Muscle layer of duodenum (tissue), 2 donors: ENCODE data around the gene CAMKK1.
"Not testable (repeated sequence)": the region's sequence is repeated elsewhere in the genome, so short reads cannot be mapped to it uniquely, and the experiment has no call there.

Experiments used
- H3K27ac ChIP-seq: one replicate; pipeline ENCODE4 v1.7.0; 2013; ENCODE audit warnings: mild to moderate bottlenecking, low read length
- H3K27me3 ChIP-seq: one replicate; pipeline ENCODE4 v1.7.0; 2013; ENCODE audit warnings: low read depth, mild to moderate bottlenecking, control low read depth, low read length
- H3K36me3 ChIP-seq, 2 donors: one replicate each; pipeline ENCODE4 v1.7.0; 2013; ENCODE audit warnings: low read length in 2 of 2, control low read depth in 1 of 2, mild to moderate bottlenecking in 1 of 2; ENCODE audit not compliant: insufficient read depth in 2 of 2, control insufficient read depth in 1 of 2
- H3K4me1 ChIP-seq, 2 donors: one replicate each; pipeline ENCODE4 v1.7.0; 2013; ENCODE audit warnings: low read length in 2 of 2, mild to moderate bottlenecking in 2 of 2, control low read depth in 1 of 2, moderate library complexity in 1 of 2; ENCODE audit not compliant: insufficient read depth in 2 of 2, control insufficient read depth in 1 of 2
- H3K4me3 ChIP-seq, 2 donors: one replicate each; pipeline ENCODE4 v1.7.0; 2013; ENCODE audit warnings: low read length in 2 of 2, low read depth in 1 of 2, mild to moderate bottlenecking in 1 of 2
- H3K9me3 ChIP-seq, 2 donors: one replicate each; pipeline ENCODE4 v1.7.0; 2013; ENCODE audit warnings: low read length in 2 of 2, control low read depth in 1 of 2, mild to moderate bottlenecking in 1 of 2; ENCODE audit not compliant: control insufficient read depth in 1 of 2
- donor health status: healthy.

CAMKK1 gene

DNA sequence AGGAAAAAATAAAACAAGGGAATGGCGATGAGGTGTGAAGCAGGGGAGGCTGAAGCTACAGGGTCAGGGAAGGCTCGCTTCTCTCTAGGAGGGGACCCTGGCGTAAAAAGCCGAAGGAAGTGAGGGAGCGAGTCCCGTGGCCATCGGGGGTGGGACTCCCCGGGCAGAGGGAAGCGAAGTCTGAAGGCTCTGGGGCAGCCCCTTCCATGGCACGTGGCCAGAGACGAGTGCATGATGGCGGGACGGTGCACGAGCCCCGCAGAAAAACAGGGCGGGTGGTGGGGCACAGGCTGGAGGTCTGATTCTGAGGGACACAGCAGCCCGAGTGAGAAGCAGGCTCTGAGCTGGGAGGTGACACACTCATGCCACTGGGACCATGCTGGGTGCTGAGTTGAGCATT is 25.7 kb downstream of the CAMKK1 start:
- H3K27ac ChIP-seq, result no peak overlapping the region
- no peaks in the 10 kb centered on the region for H3K4me1 ChIP-seq
- peaks cover 4 to 25% of the 10 kb centered on the region in 2 donors for H3K36me3 ChIP-seq
- H3K27me3 ChIP-seq, result no peaks in the 10 kb centered on the region
- no peaks in the 10 kb centered on the region for H3K9me3 ChIP-seq
- H3K4me3 ChIP-seq, result no peak overlapping the region

DNA sequence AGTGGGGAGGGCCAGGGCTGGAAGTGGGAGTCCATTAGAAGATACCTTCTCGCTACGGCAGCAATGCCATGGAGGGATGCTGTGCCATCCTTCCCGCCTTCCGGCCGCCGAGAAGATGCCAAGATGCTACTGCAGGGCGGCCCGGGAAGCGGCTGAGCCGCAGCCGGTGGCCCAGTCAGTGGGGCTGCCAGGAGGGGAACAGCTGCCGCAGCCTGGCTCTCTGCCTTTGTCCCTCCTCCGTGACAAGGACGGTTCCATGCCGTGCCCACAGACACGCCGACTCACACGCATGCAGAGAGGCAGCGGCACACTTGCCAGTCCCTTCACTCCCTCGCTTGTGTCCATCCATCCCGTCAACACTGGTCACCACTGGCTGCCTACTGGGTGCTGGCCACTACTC is 26.6 kb downstream of the CAMKK1 start:
- Histone ChIP-seq H3K27me3 (no peaks in the 10 kb centered on the region), H3K36me3 (peaks cover 4 to 28% of the 10 kb centered on the region in 2 donors), H3K9me3 (no peaks in the 10 kb centered on the region), H3K27ac (no peak overlapping the region), H3K4me1 (no peaks in the 10 kb centered on the region), H3K4me3 (no peak overlapping the region)

DNA sequence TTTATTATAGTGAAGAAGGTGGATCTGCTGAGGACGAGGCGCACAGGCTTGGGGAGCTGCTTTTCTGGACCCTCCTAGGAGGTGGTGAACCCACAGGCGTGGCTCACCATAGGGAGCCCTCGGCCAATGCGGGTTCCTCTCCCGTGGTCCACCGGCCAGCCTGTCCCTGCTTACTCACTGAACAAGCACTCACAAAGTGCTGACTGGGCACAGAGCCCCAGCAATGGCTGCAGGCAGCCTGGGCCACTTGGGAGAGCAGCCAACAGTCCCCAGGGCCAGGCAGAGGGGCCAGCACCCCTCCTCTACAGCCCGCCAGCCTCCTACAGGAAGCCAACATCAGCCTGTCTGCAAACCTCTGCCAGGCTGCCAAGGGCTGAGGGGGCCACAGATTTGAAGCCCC is 27.7 kb downstream of the CAMKK1 start:
- Histone ChIP-seq H3K36me3 (peaks cover 4 to 34% of the 10 kb centered on the region in 2 donors), H3K4me3 (no peak overlapping the region), H3K4me1 (no peaks in the 10 kb centered on the region), H3K9me3 (no peaks in the 10 kb centered on the region), H3K27ac (no peak overlapping the region), H3K27me3 (no peaks in the 10 kb centered on the region)

DNA sequence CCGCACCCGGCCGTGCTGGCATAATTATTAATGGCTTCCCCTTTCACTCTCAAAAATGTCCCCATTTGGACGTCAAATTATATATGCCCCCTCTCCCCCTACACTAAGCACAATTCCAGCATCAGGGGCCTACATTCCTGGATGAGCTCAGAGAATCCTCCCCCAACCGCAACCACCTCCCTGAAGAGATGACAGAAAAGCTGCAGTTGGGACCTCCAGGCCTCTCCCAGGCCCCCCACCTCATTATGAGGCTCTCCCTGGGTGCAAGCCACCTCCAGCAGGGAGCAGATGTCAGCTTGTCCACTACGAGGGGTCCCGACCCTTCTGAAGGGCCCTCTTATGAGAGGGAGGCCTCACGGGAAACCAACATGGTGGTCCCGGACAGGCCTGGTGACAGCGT is 28.3 kb downstream of the CAMKK1 start:
- Histone ChIP-seq H3K4me1 (no peaks in the 10 kb centered on the region), H3K36me3 (peaks cover 4 to 29% of the 10 kb centered on the region in 2 donors), H3K9me3 (no peaks in the 10 kb centered on the region), H3K27me3 (no peaks in the 10 kb centered on the region), H3K27ac (no peak overlapping the region), H3K4me3 (no peak overlapping the region)

DNA sequence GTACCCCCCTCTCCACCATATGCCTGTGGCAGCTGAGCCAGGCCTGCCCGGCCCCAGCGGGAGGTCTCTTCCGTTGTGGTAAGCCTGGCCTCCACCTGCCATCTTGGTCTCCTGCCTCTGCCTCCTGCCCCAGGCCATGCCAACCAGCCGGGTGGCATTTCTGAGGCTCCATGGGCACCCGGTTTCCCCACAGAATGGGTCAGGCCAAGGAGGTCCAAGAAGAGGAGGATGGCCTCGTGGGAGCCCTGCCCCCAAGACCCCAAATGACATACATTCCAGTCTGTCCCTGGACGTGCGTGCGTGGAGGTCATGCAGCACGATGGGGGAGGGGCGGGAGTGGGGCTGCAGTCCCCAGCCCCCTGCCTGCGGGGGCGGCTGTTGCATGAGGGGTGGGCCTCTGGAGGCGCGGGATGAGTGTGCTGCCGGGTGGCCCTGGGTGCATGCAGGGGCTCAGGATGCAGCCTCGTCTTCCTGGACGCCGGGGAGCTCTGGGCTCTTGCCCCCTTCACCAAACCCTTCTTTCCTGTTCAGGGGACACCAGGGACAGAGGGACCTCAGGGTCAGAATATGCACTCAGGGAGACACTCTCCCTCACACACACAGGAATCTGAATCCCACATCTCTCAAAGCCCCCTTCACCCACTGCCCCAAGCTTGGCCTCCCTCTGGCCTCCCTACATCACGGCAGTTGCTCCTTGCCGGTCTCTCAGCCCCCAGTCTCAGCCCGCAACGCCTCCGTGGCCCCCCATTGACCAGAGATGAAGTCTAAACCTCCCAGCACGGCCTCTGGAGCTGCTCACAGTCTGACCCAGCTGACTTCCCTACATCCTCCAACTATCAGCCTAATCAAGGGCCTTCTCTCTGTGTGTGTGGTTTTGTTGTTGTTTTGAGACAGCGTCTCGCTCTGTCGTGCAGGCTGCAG is 30.8 kb downstream of the CAMKK1 start:
- Histone ChIP-seq H3K4me1 (no peaks in the 10 kb centered on the region), H3K9me3 (no peaks in the 10 kb centered on the region), H3K27ac (no peak overlapping the region), H3K27me3 (no peaks in the 10 kb centered on the region), H3K36me3 (peaks cover 0 to 21% of the 10 kb centered on the region in 2 donors), H3K4me3 (no peak overlapping the region)

DNA sequence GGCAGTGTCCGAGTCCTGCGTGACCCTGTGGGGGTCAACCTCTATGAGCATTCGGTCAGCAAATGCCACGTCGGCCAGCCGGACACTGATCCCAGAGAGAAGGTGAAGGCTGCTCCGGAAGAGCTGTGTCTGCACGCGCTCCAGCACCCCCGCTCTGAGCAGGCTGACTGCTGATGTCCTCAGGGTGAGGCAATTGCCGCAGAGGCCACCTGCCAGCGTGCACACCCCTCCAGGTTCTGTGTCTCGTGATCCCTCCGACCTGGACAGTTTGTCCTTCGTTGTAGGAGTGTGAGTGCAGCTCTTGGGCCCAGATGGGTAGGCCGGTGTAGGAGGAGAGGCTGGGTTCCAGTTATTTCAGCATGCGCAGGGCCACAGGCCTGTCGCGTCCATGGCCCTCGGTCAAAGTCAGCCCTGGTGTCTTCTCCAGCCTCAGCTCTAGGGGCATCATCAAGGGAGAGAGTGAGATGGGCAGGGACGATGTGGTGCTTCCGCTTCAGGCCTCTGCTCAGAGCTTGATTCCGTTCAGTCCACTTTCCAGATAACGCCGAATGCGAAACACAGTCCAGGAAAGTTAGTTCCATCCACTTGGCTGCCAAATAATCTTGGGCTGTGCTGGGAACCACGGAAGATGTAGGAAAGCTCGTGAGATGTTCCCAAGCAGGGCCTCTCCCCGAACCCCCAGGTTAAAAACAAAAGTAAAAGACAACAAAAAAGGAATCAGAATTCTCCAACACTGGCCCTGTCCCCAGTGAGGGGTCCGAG is 31.7 kb downstream of the CAMKK1 start:
- Histone ChIP-seq H3K27me3 (no peaks in the 10 kb centered on the region), H3K27ac (no peak overlapping the region), H3K9me3 (no peaks in the 10 kb centered on the region), H3K4me1 (no peaks in the 10 kb centered on the region), H3K4me3 (no peak overlapping the region), H3K36me3 (peaks cover 0 to 21% of the 10 kb centered on the region in 2 donors)

DNA sequence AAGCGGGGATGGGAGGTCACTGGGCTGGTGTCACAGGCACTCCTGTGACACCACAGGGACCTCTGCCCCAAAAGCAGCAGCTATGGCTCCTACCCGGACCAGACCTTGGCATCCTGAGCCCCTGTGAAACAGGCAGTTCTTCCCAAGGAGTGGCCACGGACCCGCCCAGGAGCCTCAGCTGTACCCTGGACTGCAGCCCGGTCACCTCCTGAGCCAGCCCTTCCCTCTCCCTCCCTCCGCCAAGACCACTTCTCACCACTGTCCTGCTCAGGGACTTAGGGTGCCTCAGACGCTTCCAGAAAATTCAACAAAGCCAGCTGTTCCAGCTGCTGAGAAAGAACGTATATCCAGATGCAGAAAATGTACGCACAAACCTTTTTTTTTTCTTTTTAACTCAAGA is 32.9 kb downstream of the CAMKK1 start:
- no peak overlapping the region for H3K27ac ChIP-seq
- no peaks in the 10 kb centered on the region for H3K9me3 ChIP-seq
- no peak overlapping the region for H3K4me3 ChIP-seq
- H3K27me3 ChIP-seq, result no peaks in the 10 kb centered on the region
- peaks cover 0 to 21% of the 10 kb centered on the region in 2 donors for H3K36me3 ChIP-seq
- H3K4me1 ChIP-seq, result no peaks in the 10 kb centered on the region

DNA sequence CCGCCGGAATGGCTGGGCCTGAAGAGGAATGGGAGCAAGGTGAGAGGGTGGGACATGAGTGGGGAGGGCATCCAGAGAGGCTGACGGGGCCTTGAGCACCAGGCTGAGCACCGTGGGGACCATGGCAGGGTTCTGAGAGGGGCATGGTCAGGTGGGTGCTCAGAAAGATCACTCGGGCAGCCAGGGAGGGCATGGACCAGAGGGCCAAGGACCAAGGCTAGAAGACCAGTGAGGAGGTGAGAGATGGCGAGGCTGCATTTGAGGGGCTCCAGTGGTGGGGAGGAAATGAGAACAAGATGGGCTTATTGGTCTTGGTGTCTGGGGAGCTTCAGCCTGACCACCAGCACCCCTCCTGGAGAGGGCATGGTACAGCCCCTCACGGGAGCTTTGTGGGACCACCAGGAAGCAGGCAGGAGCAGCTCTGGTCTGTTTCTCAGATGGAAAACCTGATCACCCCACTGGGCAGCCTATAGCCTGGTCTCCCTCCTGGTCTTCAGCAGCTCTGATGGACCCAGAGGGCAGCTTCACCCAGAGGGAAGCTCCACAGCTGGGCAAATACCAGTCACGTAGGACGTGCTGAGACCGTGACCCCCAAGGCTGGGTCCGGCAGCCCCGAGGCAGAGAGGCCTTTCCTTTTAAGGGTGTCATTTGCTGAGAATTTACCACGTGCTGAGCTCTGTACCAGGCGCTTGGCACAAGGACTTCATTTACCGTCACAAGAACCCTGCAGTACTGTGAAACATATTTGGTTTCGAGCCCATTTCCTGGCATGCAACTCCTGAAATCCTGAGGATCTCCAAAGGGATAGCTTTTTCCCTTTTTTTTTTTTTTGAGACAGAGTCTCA is 35.4 kb downstream of the CAMKK1 start:
- no peaks in the 10 kb centered on the region for H3K4me1 ChIP-seq
- H3K27me3 ChIP-seq, result no peaks in the 10 kb centered on the region
- H3K36me3 ChIP-seq, result peaks cover 0 to 21% of the 10 kb centered on the region in 2 donors
- H3K27ac ChIP-seq, result no peak overlapping the region
- no peaks in the 10 kb centered on the region for H3K9me3 ChIP-seq
- H3K4me3 ChIP-seq, result no peak overlapping the region

DNA sequence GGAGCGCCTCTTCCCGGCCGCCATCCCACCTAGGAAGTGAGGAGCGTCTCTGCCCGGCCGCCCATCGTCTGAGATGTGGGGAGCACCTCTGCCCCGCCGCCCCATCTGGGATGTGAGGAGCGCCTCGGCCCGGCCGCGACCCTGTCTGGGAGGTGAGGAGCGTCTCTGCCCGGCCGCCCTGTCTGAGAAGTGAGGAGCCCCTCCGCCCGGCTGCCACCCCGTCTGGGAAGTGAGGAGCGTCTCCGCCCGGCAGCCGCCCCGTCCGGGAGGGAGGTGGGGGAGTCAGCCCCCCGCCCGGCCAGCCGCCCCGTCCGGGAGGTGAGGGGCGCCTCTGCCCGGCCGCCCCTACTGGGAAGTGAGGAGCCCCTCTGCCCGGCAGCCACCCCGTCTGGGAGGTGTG is 38.6 kb downstream of the CAMKK1 start:
- H3K27ac ChIP-seq, H3K4me3 ChIP-seq, H3K4me1 ChIP-seq, H3K27me3 ChIP-seq, H3K36me3 ChIP-seq, H3K9me3 ChIP-seq: not testable (repeated sequence)

DNA sequence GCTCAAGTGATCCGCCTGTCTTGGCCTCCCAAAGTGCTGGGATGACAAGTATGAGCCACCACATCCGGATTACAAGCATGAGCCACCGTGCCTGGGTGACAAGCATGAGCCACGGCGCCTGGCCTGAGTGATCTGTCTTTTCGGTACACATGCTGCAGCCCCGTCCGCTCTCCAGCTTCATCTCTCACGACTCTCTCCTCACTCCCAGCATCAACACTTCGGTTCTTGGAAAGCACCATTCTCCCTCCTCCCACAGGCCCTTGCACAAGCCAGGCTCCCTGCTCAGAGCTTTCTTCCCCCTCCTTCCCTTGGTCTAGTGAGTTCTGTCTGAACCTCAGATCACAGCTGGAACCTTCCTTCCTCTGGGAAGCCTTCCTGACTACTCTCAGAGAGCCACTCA is 40.3 kb downstream of the CAMKK1 start:
- Histone ChIP-seq H3K4me1 (no peaks in the 10 kb centered on the region), H3K27me3 (no peaks in the 10 kb centered on the region), H3K36me3 (no peaks in the 10 kb centered on the region), H3K4me3 (no peak overlapping the region), H3K27ac (no peak overlapping the region), H3K9me3 (no peaks in the 10 kb centered on the region)
